ENCODE results near the gene FLOT2.

DNA sequence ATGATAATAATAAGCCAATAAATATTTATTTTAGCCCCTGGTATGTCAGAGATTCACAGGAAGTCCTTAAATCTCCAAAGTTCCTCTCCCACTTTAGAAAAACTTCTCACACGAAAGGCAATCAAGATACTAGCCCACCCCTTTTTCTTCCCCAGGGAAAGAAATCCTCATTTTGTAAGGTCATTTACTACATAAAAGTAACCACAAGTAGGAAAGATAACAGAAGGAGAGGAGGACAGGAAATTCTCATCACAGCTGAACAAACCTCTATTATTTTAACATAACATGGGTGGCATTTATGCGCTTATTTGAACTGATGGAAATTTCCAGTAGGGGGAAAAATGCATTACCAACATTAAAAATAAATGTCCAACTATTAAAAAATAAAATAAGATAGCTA, 58.3 kb downstream of the FLOT2 start:
- TF ChIP-seq CTCF (IDR thresholded peaks at IDR 0.05; ENCODE audit: low read length) = no peak
- TF ChIP-seq EZH2 (optimal IDR thresholded peaks at IDR 0.05; ENCODE audit: low read depth, low read length) = no peak
